Choroid plexus epithelial cell (primary cell): ENCODE results near the gene CAPN7.

Experiments used
- DNase-seq: peaks from one replicate; pipeline ENCODE4 v3.0.0-alpha.2; 2010; ENCODE audit warnings: low read depth
- H3K4me3 ChIP-seq: 2 replicates; pipeline ENCODE4 v1.5.1; 2011; ENCODE audit warnings: low read depth, mild to moderate bottlenecking, control low read depth, low read length, moderate library complexity
- CTCF ChIP-seq: conservative IDR thresholded peaks from 2 replicates; pipeline ENCODE4 v1.5.1; 2011; ENCODE audit warnings: low read depth, mild to moderate bottlenecking, control low read depth, inconsistent platforms, low read length, moderate library complexity

CAPN7 gene

GRCh38 chr3:15265655-15266509 lies 59.8 kb downstream of the CAPN7 start:
- no peak overlapping the region for H3K4me3 ChIP-seq
- TF ChIP-seq CTCF = no peak
- DNase-seq = no peak

- H3K4me3 ChIP-seq = no peak overlapping the region
- no peak for TF ChIP-seq CTCF
- DNase-seq = no peak
These were observed 60.7 kb downstream of the CAPN7 start for GRCh38 chr3:15266510-15267376.

DNA sequence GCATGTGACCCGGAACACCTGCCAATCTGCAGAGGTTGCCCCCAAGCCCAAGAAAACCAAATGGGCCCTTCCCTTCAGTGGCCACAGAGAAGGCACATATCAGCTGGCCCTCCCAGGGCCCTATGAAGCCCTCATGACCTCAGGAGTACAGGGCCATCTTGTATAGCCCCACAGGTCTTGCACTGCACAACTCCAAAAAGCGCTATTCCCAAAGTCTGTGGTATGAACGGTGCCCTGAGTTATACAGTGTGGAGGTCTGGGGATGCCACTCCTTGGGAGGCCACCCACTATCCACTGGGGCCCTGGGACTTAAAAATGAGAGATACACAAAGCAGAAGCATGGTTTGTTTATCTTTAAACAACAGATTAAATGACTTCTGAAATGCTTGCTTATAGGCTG lies 61.5 kb downstream of the CAPN7 start:
- no peak for TF ChIP-seq CTCF
- DNase-seq = no peak
- no peak overlapping the region for H3K4me3 ChIP-seq

GRCh38 chr3:15268033-15268631 lies 62.1 kb downstream of the CAPN7 start:
- no peak overlapping the region for H3K4me3 ChIP-seq
- peak; percentile 94 for DNase-seq
- TF ChIP-seq CTCF = peak; percentile 99

- TF ChIP-seq CTCF = peak; percentile 22
- peak; percentile 98 for DNase-seq
- H3K4me3 ChIP-seq = no peak overlapping the region
These were observed 63.3 kb downstream of the CAPN7 start for GRCh38 chr3:15269091-15269989.

DNA sequence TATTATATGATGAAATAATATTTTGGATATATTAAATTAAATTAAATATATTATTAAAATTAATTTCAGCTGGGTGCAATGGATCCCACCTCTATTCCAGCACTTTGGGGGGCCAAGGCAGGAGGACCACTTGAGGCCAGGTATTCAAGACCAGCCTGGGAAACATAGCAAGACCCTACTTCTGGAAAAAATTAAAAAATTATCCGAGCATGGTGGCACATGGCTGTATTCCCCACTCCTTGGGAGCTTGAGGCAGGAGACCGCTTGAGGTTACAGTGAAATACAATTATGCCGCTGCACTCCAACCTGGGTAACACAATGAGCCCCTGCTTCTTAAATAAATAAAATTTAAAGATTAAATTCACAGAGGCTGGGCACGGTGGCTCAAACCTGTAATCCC lies 65.0 kb downstream of the CAPN7 start:
- TF ChIP-seq CTCF = no peak
- no peak for DNase-seq
- H3K4me3 ChIP-seq = no peak overlapping the region
